K562 (cell line): ENCODE measurements around the gene COL4A1. TPM values are rescaled to one million over a fixed set of nuclear protein-coding genes. Genes with fewer than 3 reads are reported as not detected.

Source experiments
- ATAC-seq: fragments of 200-7000 bp; cut with Tn5 transposase; 3 replicates; pipeline ENCODE4 v1.9.1; 2020; ENCODE audit warnings: moderate library complexity
- BruUV-seq: library from RNA; stranded (reverse); fragments of 400-500 nt; replicated peaks from 2 replicates; lab custom pipeline; 2021; lab: Mats Ljungman, UMichigan
- CTCF ChIA-PET: fragments of 300-600 bp; formaldehyde crosslinking; extraction: SDS; loops from one replicate; lab custom pipeline; 2021; ENCODE audit warnings: low intra/inter-chr PET ratio; lab: Yijun Ruan, JAX
- POLR2A ChIA-PET: fragments of 300-600, 350-650 bp; sonication (Branson Sonifier 250); formaldehyde crosslinking; extraction: SDS; loops from one replicate; lab custom pipeline; 2021; ENCODE audit warnings: antibody characterized with exemption, inconsistent platforms; lab: Yijun Ruan, JAX
- DNase-seq, 4 experiments: peaks; one replicate each; pipeline versions ENCODE4 v3.0.0 to v3.0.0-alpha.2; 2011 to 2018; ENCODE audit warnings: low spot score in 3 of 4, mixed read lengths in 3 of 4; ENCODE audit errors: extremely low read depth in 1 of 4
- FAIRE-seq: peaks from 2 replicates; lab custom pipeline; 2011; peaks lifted over from hg19 to GRCh38; lab: Jason Lieb, UNC
- H2AFZ ChIP-seq: 2 replicates; pipeline ENCODE4 v1.6.0; 2011; ENCODE audit warnings: low read depth, low read length, control low read depth, inconsistent platforms
- H3K27ac ChIP-seq: fragments of 200-600 bp; 3 replicates; pipeline ENCODE4 v1.8.0; 2011; ENCODE audit warnings: low read depth, mild to moderate bottlenecking, control low read depth, inconsistent platforms, low read length, moderate library complexity, mixed read lengths; ENCODE audit errors: extremely low read depth
- H3K27me3 ChIP-seq, 2 experiments: fragments of 300-600 bp in 1 of 2; 2 replicates in 1 of 2; 3 replicates in 1 of 2; pipeline versions ENCODE4 v1.6.0 to v1.8.0; 2011; ENCODE audit warnings: inconsistent platforms in 2 of 2, low read length in 2 of 2, mild to moderate bottlenecking in 1 of 2, mixed read lengths in 1 of 2, moderate library complexity in 1 of 2; ENCODE audit not compliant: control insufficient read depth in 2 of 2, insufficient read depth in 2 of 2
- H3K36me3 ChIP-seq: fragments of 300-600 bp; 3 replicates; pipeline ENCODE4 v1.8.0; 2011; ENCODE audit warnings: mild to moderate bottlenecking, low read length, inconsistent platforms; ENCODE audit not compliant: control insufficient read depth, insufficient read depth
- H3K4me1 ChIP-seq, 2 experiments: fragments of 200-600 bp in 1 of 2; replicated peaks in 1 of 2; 2 replicates in 1 of 2; 3 replicates in 1 of 2; pipeline versions ENCODE4 v1.5.1 to v1.8.0; 2011; ENCODE audit warnings: inconsistent platforms in 2 of 2, low read length in 2 of 2, mild to moderate bottlenecking in 1 of 2, mixed read lengths in 1 of 2, moderate library complexity in 1 of 2; ENCODE audit not compliant: control insufficient read depth in 2 of 2, insufficient read depth in 2 of 2
- H3K4me2 ChIP-seq: 2 replicates; pipeline ENCODE4 v1.6.1; 2011; ENCODE audit warnings: low read length, control low read depth, inconsistent platforms, mixed read lengths; ENCODE audit not compliant: insufficient read depth
- H3K4me3 ChIP-seq: fragments of 200-600 bp; sonication (generic), shearing (Covaris generic); 2 replicates; pipeline ENCODE4 v1.5.1; 2016; ENCODE audit warnings: control low read depth, inconsistent platforms
- H3K79me2 ChIP-seq: fragments of 200-600 bp; 3 replicates; pipeline ENCODE4 v1.8.0; 2011; ENCODE audit warnings: low read length, inconsistent platforms; ENCODE audit not compliant: control insufficient read depth, insufficient read depth
- H3K9ac ChIP-seq, 2 experiments: 2 replicates each; pipeline versions ENCODE4 v1.6.0 to v1.6.1; 2011; ENCODE audit warnings: low read depth in 2 of 2, low read length in 2 of 2, control low read depth in 1 of 2, inconsistent platforms in 1 of 2, mild to moderate bottlenecking in 1 of 2, mixed read lengths in 1 of 2; ENCODE audit not compliant: insufficient read depth in 1 of 2
- H3K9me1 ChIP-seq: one replicate; pipeline ENCODE4 v1.6.0; 2011; ENCODE audit warnings: inconsistent platforms, mild to moderate bottlenecking, low read length, moderate library complexity; ENCODE audit not compliant: control insufficient read depth, insufficient read depth
- H3K9me3 ChIP-seq: replicated peaks from 2 replicates; pipeline ENCODE4 v1.5.1; 2011; ENCODE audit warnings: low read depth, low read length, inconsistent platforms; ENCODE audit not compliant: control insufficient read depth, insufficient read depth
- H4K20me1 ChIP-seq: replicated peaks from 2 replicates; pipeline ENCODE4 v1.6.1; 2011; ENCODE audit warnings: low read length, inconsistent platforms, mixed read lengths; ENCODE audit not compliant: control insufficient read depth, insufficient read depth
- BMI1 ChIP-seq: fragments of 150-350 bp; IDR thresholded peaks from 2 replicates; pipeline ENCODE4 v1.6.1; 2014; ENCODE audit warnings: low read length
- CBX3 ChIP-seq, 2 experiments: IDR thresholded peaks; 1 replicate in 1 of 2; 2 replicates in 1 of 2; pipeline ENCODE4 v1.6.1; 2012; ENCODE audit warnings: inconsistent platforms in 2 of 2, low read length in 2 of 2, borderline replicate concordance in 1 of 2, control low read depth in 1 of 2
- CTBP1 ChIP-seq: fragments of 450-650 bp; IDR thresholded peaks from 2 replicates; pipeline ENCODE4 v1.6.1; 2016; ENCODE audit warnings: borderline replicate concordance
- HOXB6 ChIP-seq: fragments of 250-450 bp; sonication (Bioruptor Pico); IDR thresholded peaks from 2 replicates; pipeline ENCODE4 v1.5.1; 2022; ENCODE audit warnings: mild to moderate bottlenecking, borderline replicate concordance
- HSF4 ChIP-seq: fragments of 250-450 bp; sonication (Bioruptor Pico); IDR thresholded peaks from 2 replicates; pipeline ENCODE4 v2.1.2; 2022; ENCODE audit warnings: mild to moderate bottlenecking, moderate library complexity, borderline replicate concordance
- MED1 ChIP-seq: sonication (generic); formaldehyde crosslinking; IDR thresholded peaks from 2 replicates; pipeline ENCODE4 v1.8.1; 2023; ENCODE audit warnings: missing genetic modification reagents, borderline replicate concordance
- MXD1 ChIP-seq: fragments of 250-450 bp; sonication (Bioruptor Pico); IDR thresholded peaks from 2 replicates; pipeline ENCODE4 v1.8.0; 2021; ENCODE audit warnings: borderline replicate concordance, mild to moderate bottlenecking, moderate library complexity; ENCODE audit not compliant: poor library complexity, severe bottlenecking
- NCOA2 ChIP-seq, 2 experiments: fragments of 450-650 bp; IDR thresholded peaks; 2 replicates each; pipeline ENCODE4 v1.6.1; 2018; ENCODE audit warnings: mild to moderate bottlenecking in 2 of 2, moderate library complexity in 1 of 2; ENCODE audit not compliant: partially characterized antibody in 2 of 2
- NR2C2 ChIP-seq, 2 experiments: fragments of 200-800 bp in 1 of 2; sonication (Bioruptor generic) in 1 of 2; sonication (generic) in 1 of 2; formaldehyde crosslinking in 1 of 2; IDR thresholded peaks; 2 replicates each; pipeline versions ENCODE4 v1.6.1 to v1.8.0; 2016 to 2022; ENCODE audit warnings: mild to moderate bottlenecking in 1 of 2, missing compliant biosample characterization in 1 of 2, missing genetic modification characterization in 1 of 2, missing genetic modification reagents in 1 of 2
- NRF1 ChIP-seq, 2 experiments: fragments of 450-650 bp; IDR thresholded peaks in 1 of 2; conservative IDR thresholded peaks in 1 of 2; 2 replicates each; pipeline ENCODE4 v1.6.1; 2014; ENCODE audit warnings: mild to moderate bottlenecking in 2 of 2
- PKNOX1 ChIP-seq: fragments of 450-650 bp; IDR thresholded peaks from 2 replicates; pipeline ENCODE4 v1.6.1; 2016
- POLR2B ChIP-seq: fragments of 450-650 bp; IDR thresholded peaks from 2 replicates; pipeline ENCODE4 v1.6.1; 2018; ENCODE audit warnings: low read depth; ENCODE audit not compliant: partially characterized antibody
- PPARD ChIP-seq: fragments of 250-450 bp; sonication (Bioruptor Pico); IDR thresholded peaks from 2 replicates; pipeline ENCODE4 v1.8.0; 2022; ENCODE audit warnings: inconsistent platforms, mild to moderate bottlenecking, moderate library complexity
- PRPF4 ChIP-seq: fragments of 200-400 bp; formaldehyde crosslinking; IDR thresholded peaks from one replicate; pipeline ENCODE4 v1.6.1; 2017; ENCODE audit warnings: low read length, low read depth, mild to moderate bottlenecking; ENCODE audit not compliant: insufficient read depth, poor library complexity, severe bottlenecking
- RBM14 ChIP-seq: fragments of 200-400 bp; formaldehyde crosslinking; IDR thresholded peaks from 2 replicates; pipeline ENCODE4 v1.6.1; 2018; ENCODE audit warnings: low read depth, mild to moderate bottlenecking, low read length, moderate library complexity, borderline replicate concordance; ENCODE audit not compliant: insufficient read depth
- SMAD2 ChIP-seq: fragments of 150-350 bp; IDR thresholded peaks from 2 replicates; pipeline ENCODE4 v1.6.1; 2014; ENCODE audit warnings: low read depth, mild to moderate bottlenecking, low read length
- SMARCA5 ChIP-seq: fragments of 450-650 bp; IDR thresholded peaks from 2 replicates; pipeline ENCODE4 v1.6.1; 2016
- ZBTB49 ChIP-seq: sonication (generic); formaldehyde crosslinking; IDR thresholded peaks from 2 replicates; pipeline ENCODE4 v1.8.0; 2022; ENCODE audit warnings: missing genetic modification reagents, mild to moderate bottlenecking, borderline replicate concordance
- ZNF551 ChIP-seq: fragments of 250-450 bp; sonication (Bioruptor Pico); IDR thresholded peaks from 2 replicates; pipeline ENCODE4 v1.5.0; 2021; ENCODE audit warnings: mild to moderate bottlenecking, moderate library complexity
- WGBS: fragments of 100-300 bp; shearing (Covaris generic); methylation state at CpG from one replicate; pipeline ENCODE4 v1.1.6; 2016; ENCODE audit warnings: low coverage, mixed read lengths; ENCODE audit not compliant: insufficient coverage; ENCODE audit errors: missing lambda C conversion rate; 5-methylcytosine and 5-hydroxymethylcytosine counted together
- in situ Hi-C: fragments of 300-500 bp; cut with MboI; formaldehyde crosslinking; loops from 4 replicates; pipeline ENCODE4 v1.15.0; 2018; ENCODE audit warnings: inconsistent platforms, mixed read lengths
- intact Hi-C: fragments of 100-400 bp; cut with micrococcal nuclease; formaldehyde crosslinking; loops from 2 replicates; pipeline ENCODE4 v1.14.2; 2022
- polyA plus RNA-seq, 8 experiments: library from polyadenylated mRNA; depleted of rRNA in 4 of 8; stranded (reverse) in 5 of 8; unstranded in 3 of 8; fragments of >200 nt; fragmentation: Nextera tagmentation in 2 of 8; fragmentation: Illumina TruSeq in 1 of 8; extraction: Ambion mirVana in 2 of 8; extraction: Trizol in 1 of 8; gene quantifications; 2 replicates each; pipeline versions ENCODE4 v1.2.1 to v1.2.3, GENCODE V29; 2011 to 2014; ENCODE audit warnings: inconsistent platforms in 1 of 8, missing spikeins in 1 of 8
- total RNA-seq, 7 experiments: library from RNA; depleted of rRNA in 6 of 7; stranded (reverse); fragments of >200 nt in 6 of 7; fragmentation: Illumina TruSeq in 2 of 7; extraction: Trizol in 2 of 7; gene quantifications; 2 replicates each; pipeline versions ENCODE4 v1.2.1 to v1.2.3, GENCODE V29; 2011 to 2021; ENCODE audit warnings: low replicate concordance in 1 of 7

The COL4A1 gene
- total and polyA plus RNA-seq, 9 of the 15 experiments (the other 6 are each of a cell fraction or from before 2014, with no cell fraction given), result 0.35 TPM; not detected in 8

- intact Hi-C loops, result loop anchor here (10.0 kb wide), 1 partner anchor 969 kb away; no protein-coding TSS in a partner anchor
- 0% methylated on average over 2 of the region's 2 CpGs for WGBS
- no peak overlapping the region for H2AFZ ChIP-seq
- H3K27ac ChIP-seq, result no peak overlapping the region
- no peaks in the 10 kb centered on the region for H3K9me1 ChIP-seq
- ChIA-PET POLR2A (no interaction called here), CTCF (no interaction called here)
- FAIRE-seq (no peak), ATAC-seq (no peak), DNase-seq (no peak)
- H4K20me1 ChIP-seq, result no peaks in the 10 kb centered on the region
- no peak overlapping the region for H3K4me3 ChIP-seq
- H3K27me3 ChIP-seq, result peaks cover 0 to 10% of the 10 kb centered on the region in 2 experiments; a peak in 4 of 5 replicates
- in situ Hi-C loops, result loop anchor here (25.0 kb wide), 1 partner anchor 1151 kb away; no protein-coding TSS in a partner anchor
- no peaks in the 10 kb centered on the region for H3K9me3 ChIP-seq
- no peaks in the 10 kb centered on the region for H3K79me2 ChIP-seq
- no peaks in the 10 kb centered on the region for H3K36me3 ChIP-seq
- no peak overlapping the region for H3K9ac ChIP-seq
- H3K4me2 ChIP-seq, result no peak overlapping the region
- TF ChIP-seq RBM14 (no peak), PRPF4 (no peak), SMARCA5 (no peak), HSF4 (CRISPR knock-in tag) (no peak), HOXB6 (CRISPR knock-in tag) (no peak), SMAD2 (no peak), CTBP1 (no peak), PKNOX1 (no peak), BMI1 (no peak), MXD1 (CRISPR knock-in tag) (no peak), CBX3 (IDR thresholded peaks at IDR 0.05; ENCODE audit: borderline replicate concordance in 1 of 2, low read length in 2 of 2) (no peak), PPARD (CRISPR knock-in tag) (no peak), ZBTB49 (CRISPR knock-in tag) (no peak), MED1 (CRISPR knock-in tag) (no peak), NR2C2 (CRISPR knock-in tag; IDR thresholded peaks at IDR 0.05) (no peak), NR2C2 (tag; IDR thresholded peaks at IDR 0.05) (no peak), NCOA2 (IDR thresholded peaks at IDR 0.05; ENCODE audit: partially characterized antibody in 2 of 2) (no peak), POLR2B (no peak), NRF1 (conservative IDR thresholded peaks at IDR 0.05 in 1 of 2, IDR thresholded peaks at IDR 0.05 in 1 of 2) (no peak), ZNF551 (CRISPR knock-in tag) (no peak)
- no TSS peak for BruUV-seq
- peaks cover 0 to 6% of the 10 kb centered on the region in 2 experiments; a peak in 1 of 5 replicates for H3K4me1 ChIP-seq
These were observed 193.6 kb downstream of the COL4A1 start for GRCh38 chr13:110113284-110113764.
